NCI-H526 (cell line): ENCODE data around the gene TFG.

Source experiments
- DNase-seq, 2 experiments: peaks; one replicate each; lab custom pipeline; 2025; lab: John Stamatoyannopoulos, UW

TFG gene

DNA sequence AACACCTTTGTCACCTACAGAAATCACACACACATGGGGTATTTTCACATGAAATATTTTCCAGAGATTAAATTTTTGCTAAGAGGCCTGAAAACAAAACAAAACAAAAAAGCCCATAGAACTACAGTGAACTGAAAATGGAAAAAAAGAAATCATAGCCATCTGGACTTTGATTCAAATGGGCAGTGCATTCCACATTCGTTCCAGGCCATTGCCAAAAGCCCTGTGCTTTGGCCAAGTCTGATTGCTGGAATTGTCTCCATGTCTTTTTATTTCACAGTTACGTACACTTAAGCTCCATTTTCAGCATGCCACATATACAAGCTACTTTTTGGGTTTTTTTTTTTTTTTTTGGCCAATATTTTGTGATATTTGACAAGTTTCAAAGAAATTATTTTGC is 47.1 kb downstream of the TFG start:
- DNase-seq: no peak

DNA sequence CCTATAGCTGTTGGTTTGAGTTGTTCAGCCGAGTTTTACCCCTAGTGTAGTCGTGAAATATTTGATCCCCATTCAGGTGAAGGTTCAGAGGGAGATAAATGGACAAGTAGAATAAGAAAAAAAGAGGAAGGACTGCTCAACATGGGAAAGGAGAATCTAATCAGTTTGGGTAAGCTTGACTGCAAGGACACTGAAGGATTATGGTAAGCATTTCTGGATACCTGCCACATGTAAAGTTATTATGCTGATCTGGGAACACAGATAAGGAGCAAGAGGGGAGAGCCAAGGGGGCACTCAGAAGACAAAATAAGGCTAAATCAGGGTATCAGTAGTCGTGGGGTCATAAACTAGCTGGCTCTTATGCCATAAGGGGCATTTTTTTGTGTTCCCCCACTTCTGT is 49.9 kb downstream of the TFG start:
- DNase-seq: no peak

DNA sequence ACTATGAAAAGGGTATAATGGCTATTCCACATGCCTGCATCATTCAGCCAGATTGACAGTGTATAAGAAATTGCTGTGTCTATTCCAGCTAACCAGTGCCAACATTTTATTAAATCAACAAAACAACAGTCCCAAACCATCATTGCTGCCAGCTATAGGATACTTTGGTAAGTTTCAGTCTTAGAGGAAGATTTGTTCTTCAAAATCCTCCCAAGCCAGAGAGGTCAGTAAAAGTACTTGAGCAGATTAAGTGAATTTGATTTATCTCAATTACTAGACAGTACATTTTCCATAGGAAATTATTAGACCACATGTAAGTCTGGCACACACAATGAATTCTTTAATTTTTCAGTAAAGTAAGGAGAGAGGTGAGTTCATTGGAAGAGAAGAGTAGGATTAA is 50.7 kb downstream of the TFG start:
- DNase-seq: no peak

GRCh38 chr3:100760377-100760776 is 51.1 kb downstream of the TFG start:
- no peak for DNase-seq

DNA sequence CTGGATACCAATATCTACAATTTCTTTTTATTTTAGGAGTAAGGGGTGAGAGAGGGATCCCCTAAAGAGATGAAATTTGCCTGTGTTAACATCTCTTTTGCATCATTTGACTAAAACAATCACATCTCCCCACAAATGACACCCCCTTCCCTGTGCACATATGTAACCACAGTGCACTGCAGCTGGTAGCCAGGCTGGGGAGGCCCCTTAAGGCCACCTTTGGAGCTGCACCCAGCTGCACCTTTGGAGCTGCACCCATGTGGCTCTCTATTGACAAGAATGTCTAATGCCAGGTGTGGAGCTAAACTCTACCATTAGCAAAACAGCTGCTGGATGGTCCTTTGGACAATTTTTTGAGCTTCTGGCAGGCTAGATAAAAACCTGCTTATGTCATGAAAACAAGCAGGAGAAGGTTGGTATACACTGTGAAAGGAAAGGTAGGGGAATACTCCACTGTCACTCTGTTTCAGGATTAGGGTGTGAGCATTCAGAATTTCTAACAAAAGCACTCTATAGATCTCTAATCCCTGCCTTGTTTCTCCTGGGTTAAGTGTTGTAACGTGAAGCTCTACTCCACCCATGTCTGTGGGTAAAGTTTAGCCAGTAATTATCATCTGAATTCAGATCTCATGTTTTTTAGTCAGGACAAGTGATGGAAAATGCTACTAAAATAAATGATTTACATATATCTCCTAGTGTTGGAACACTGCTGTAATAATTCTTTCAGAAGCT is 52.1 kb downstream of the TFG start:
- peak in 1 of 2 experiments; percentile 28 for DNase-seq

- DNase-seq: no peak
Observed at GRCh38 chr3:100761951-100762350, 52.7 kb downstream of the TFG start.

- no peak for DNase-seq
Observed at GRCh38 chr3:100765437-100765975, 56.2 kb downstream of the TFG start.

DNA sequence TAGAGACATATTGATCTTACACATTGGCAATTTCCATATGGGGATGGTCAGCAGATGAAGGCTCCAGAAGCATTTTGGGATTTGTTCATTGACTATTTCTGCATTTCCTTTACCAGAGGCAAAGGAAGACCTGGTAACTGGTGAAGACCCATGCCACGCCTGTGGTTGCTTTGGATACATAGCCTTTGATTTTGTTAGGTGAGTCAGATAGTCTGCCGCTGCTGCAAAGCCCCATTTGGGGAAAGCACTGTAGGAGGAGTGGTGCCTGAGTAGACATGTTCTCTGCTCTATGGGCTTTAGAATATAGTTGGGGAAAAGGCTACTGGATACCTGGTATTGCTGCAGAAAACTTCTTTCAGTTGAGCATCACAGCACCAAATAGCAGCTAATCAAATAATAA is 56.8 kb downstream of the TFG start:
- no peak for DNase-seq

DNA sequence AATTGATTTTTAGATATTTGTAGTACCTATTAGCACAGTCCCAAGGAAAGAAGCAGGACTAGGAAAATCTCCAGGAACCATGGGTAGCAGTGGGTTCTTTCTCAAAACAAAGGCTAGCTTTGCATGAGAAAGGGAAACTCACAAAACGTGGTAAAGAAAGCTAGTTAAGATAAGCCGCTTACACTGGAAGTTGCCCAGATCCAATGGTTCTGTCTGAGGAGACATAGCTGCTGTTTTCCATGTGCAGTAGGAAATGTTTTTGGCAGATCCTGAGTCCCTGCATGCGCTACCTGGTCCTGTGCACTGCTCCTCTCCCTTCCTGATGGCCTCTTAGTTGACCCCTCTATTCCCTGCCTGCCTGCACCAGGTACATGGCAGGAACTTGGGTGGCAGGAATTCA is 60.4 kb downstream of the TFG start:
- DNase-seq: no peak

DNA sequence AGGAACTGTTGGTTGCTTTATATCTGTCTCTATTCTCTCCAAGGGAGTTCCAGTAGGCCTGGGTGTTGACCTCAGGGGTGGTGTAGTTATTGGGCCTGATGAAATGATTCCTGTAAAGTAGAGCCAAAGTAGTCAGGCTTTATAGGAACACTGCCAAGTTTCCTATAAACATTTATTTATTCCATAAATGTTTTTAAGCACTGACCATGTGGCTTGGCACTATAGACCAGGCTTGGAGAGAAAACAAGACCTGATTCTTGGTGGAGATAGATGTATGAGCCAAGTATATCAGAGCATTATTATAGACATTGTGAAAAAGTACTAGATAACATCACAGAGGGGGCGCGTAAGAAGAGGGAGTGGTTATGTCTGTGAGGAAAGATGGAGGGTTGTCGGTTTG is 65.9 kb downstream of the TFG start:
- no peak for DNase-seq

GRCh38 chr3:100775669-100776068 is 66.4 kb downstream of the TFG start:
- DNase-seq: no peak

DNA sequence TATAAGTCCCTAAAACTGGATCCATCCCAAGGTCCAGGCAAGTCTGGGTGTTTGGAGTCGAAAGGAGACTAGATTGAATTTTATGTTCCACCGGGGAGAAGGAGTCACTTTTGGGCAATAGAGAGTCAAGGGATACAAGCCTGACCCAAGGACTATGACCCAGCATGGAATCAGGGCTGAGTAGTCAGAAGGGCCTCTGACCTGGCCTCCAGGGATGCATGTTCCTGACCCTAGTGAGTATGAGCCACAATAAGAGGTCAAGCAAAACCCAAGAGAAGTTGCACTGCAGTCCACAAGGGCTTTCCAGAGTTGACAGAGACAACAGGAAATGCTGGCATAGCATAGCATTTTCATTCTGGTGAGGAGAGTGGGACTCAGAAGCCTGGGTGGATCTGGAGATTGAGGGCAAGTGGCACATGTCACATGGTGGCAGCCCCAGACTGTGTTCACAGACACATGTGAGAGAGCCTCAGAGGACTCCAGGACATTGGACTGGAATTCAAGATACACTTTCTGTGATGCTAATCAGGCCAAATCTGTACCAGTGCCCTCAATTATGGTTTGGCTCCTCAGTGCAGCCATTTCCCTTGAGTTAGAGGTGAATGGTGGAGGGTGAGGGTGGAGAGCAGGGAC is 66.9 kb downstream of the TFG start:
- DNase-seq: no peak

DNA sequence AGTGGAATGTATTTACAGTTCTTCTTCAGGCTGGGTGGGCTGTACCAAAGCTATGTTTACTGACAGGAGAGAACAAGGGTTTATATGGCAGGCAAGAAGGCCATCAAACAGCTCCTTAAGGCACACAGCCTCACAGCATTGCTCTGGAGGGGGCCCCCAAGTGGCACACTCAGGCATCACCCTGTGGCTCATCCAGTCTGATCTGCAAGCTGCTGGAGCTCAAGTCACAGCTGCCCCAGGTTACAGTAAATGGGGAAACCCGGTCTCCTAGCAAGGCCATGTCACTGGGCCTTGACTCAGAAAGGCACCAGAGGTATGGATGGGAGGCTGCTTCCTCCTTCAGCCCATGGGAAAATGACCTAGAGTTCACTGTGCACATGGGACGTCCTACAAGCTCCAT is 67.5 kb downstream of the TFG start:
- no peak for DNase-seq

GRCh38 chr3:100777271-100777670 is 68.0 kb downstream of the TFG start:
- no peak for DNase-seq

DNA sequence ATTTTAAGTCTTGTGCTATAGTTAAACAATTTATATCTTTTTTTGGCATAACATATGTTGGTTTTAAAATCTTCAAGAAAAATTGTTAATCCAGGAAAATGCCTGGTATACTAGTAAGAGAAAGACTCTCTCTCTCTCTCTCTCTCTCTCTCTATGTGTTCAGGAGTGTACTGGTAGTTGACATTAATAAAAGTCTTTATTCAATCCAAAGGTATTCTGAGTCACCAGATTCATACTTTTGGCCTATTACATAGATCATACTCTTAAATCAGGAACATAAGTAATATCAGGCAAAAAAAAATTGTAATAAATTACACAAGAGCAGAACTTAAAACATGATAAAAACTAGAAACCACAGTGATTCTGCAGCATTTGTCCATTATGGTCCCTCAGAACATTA is 70.2 kb downstream of the TFG start:
- no peak for DNase-seq

GRCh38 chr3:100780071-100780622 is 70.9 kb downstream of the TFG start:
- no peak for DNase-seq

GRCh38 chr3:100781301-100781700 is 72.0 kb downstream of the TFG start:
- no peak for DNase-seq

DNA sequence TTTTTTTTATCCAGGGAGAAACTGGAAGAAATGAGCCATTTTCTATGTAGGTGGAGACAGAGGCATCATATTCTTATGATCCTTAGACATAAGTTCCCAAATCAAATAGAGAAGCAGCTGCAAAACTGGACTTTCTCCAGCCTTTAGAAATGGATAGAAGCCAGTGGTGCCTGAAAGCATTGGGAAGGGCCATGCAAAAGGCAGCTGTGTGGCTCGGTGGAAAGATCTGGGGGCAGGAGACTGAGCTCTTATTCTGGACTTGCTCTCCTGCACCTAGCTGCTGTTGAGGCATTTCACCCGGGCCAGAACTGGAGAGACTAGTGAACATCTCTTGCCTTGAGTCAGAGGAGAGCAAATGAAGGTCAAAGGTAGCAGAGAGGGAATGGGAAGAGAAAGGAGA is 73.1 kb downstream of the TFG start:
- DNase-seq: no peak

GRCh38 chr3:100782906-100783305 is 73.6 kb downstream of the TFG start:
- DNase-seq: no peak

DNA sequence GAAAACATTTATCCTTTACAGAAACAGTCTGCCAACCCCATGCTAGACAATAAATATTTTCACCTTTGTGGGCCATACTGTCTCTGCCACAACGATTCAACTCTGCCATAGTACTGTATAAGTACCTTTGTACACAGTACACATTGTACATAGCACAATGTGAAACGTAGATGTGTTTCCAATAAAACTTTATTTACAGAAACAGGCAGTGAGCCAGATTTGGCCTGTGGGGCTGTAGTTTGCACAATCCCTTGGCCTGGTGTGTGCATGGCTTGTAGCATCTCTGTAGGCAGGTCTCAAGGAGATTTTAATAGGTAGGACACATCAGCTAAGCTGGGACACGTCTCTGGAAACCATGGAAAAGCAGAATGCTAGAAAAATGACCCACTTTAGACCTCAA is 74.3 kb downstream of the TFG start:
- DNase-seq: no peak

- no peak for DNase-seq
Observed at GRCh38 chr3:100789579-100789978, 80.3 kb downstream of the TFG start.

GRCh38 chr3:100796556-100796955 is 87.3 kb downstream of the TFG start:
- DNase-seq: peak in 1 of 2 experiments; percentile 5

DNA sequence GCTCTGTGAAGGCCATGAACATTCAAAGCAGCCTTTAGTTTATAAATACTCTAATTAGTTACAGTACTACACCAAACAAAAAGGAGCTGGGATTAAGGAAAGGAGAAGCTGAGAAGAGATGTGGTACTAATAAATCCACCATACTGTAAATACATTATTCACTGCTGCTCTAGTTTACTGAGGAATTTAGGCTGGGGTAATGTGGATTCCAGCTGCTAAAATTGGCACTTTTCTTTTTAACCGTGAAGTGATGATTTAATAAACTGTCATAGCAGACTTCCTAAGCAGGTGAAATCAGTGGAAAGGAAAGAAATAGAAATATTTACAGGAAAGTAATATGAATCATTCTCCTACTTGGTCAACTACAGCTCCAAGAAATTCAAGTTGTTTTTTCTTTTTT is 88.7 kb downstream of the TFG start:
- DNase-seq: no peak
